Activated CD8-positive, alpha-beta T cell treated with anti-CD3 and anti-CD28 coated beads, Interleukin-2, amount 10 ng/mL, durations not matched to agents 7 days and 5 days (primary cell): ENCODE data around the gene FAM180A. TPM values are rescaled to one million over a fixed set of nuclear protein-coding genes. Genes with fewer than 3 reads are reported as not detected.

ENCODE experiments used
- ATAC-seq: fragments of 150-1000 bp; cut with Tn5 transposase; one replicate; pipeline ENCODE4 v1.10.0; 2021; ENCODE audit warnings: moderate library complexity
- CTCF ChIA-PET: fragments of 350-600 bp; sonication (Branson Sonifier 250); formaldehyde crosslinking; loops from one replicate; lab custom pipeline; 2021; ENCODE audit warnings: antibody characterized with exemption; lab: Charles Lee
- POLR2A ChIA-PET: fragments of 350-600 bp; sonication (Branson Sonifier 250); formaldehyde crosslinking; loops from one replicate; lab custom pipeline; 2021; ENCODE audit warnings: antibody characterized with exemption; lab: Charles Lee
- DNase-seq: peaks from one replicate; pipeline ENCODE4 v3.0.0-alpha.2; 2020
- H3K27ac Mint-ChIP-seq: one replicate; pipeline ENCODE4 v1.8.0; 2021; ENCODE audit warnings: mild to moderate bottlenecking, mixed read lengths
- H3K27me3 Mint-ChIP-seq: one replicate; pipeline ENCODE4 v1.8.0; 2021; ENCODE audit warnings: low read depth, mixed read lengths
- H3K36me3 Mint-ChIP-seq: one replicate; pipeline ENCODE4 v1.8.0; 2021; ENCODE audit warnings: low read depth, mixed read lengths
- H3K4me1 Mint-ChIP-seq: one replicate; pipeline ENCODE4 v1.8.0; 2021; ENCODE audit warnings: low read depth, mixed read lengths
- H3K4me3 Mint-ChIP-seq: one replicate; pipeline ENCODE4 v1.8.0; 2021; ENCODE audit warnings: mild to moderate bottlenecking, mixed read lengths
- H3K9me3 Mint-ChIP-seq: one replicate; pipeline ENCODE4 v1.8.0; 2022; ENCODE audit warnings: mixed read lengths; ENCODE audit not compliant: insufficient read depth
- total RNA-seq, 2 experiments: library from RNA; stranded (reverse); gene quantifications; one replicate each; pipeline ENCODE4 v1.2.3, GENCODE V29; 2021

FAM180A gene
- total RNA-seq, 2 experiments from 2014 or later = not detected

DNA sequence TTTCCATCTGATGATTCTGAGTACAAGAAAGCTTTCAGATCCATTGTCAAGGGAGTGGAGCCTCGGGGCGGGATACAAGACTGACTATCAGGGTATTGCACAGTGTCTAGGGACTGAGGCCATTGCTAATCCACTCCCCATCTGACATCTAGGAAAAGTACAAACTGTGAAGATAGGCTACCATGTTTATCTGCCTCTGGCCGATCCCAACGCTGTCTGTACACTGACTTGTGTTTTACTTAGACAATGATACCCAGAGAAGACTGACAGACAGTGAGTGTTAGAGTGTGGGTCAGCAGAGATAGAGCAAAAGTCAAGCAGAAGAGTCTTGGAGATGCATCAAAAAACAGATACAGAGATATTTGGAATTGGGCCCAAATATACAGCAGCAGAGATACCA, 17.5 kb downstream of the FAM180A start:
- H3K27me3 Mint-ChIP-seq = no peaks in the 10 kb centered on the region
- H3K4me3 Mint-ChIP-seq = no peak overlapping the region
- H3K9me3 Mint-ChIP-seq = no peaks in the 10 kb centered on the region
- no peak overlapping the region for H3K27ac Mint-ChIP-seq
- H3K4me1 Mint-ChIP-seq = no peaks in the 10 kb centered on the region
- no peak for DNase-seq
- no peak for ATAC-seq
- POLR2A ChIA-PET = no interaction called here
- H3K36me3 Mint-ChIP-seq = no peaks in the 10 kb centered on the region
- CTCF ChIA-PET = no interaction called here

DNA sequence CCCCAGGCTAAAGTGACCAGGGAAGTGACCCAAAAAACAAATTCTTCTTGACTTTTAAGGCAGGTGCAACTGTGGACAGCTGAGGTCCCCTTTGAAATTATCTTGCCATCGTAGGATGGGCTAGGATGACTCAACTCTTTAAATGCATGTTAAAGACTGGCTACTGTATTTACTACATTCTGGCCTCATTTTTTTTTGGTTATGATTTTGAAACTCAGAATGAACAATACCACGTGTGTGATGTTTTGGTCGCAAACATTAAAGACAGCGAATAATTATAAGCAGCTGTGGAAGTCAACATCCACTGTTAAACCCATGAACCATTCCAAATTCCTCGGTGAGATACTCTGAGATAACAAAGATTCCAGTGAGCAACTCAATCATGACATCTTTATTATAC, 19.4 kb downstream of the FAM180A start:
- ChIA-PET CTCF (no interaction called here), POLR2A (no interaction called here)
- Mint-ChIP-seq H3K4me3 (no peak overlapping the region), H3K9me3 (no peaks in the 10 kb centered on the region), H3K36me3 (no peaks in the 10 kb centered on the region), H3K27me3 (no peaks in the 10 kb centered on the region), H3K27ac (no peak overlapping the region), H3K4me1 (no peaks in the 10 kb centered on the region)
- ATAC-seq (no peak), DNase-seq (no peak)

DNA sequence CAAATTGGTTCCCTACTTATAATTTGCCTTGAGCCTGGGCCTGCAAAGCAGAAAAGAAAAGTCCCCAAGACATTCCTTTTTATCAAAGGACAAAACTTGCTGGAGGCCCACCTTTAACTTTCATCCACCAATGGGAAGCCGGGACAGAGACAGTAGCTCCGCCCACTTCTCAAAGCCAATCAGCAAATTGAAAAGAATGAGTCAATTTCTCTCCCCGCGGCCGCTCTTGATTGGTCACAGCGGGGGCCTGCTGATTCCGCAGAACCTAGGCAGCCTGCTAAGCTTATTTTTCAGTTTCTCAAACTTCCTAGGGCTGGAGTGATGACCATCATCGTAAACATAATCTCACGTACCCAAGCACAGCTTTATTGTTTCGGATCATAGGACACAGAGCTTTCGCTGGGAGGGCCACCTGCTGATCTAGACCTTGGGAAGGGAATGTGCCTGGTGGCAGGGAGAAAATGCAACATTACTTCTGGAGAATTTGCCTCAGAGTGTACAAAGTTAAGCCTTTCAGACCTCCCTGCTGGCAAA, 20.4 kb downstream of the FAM180A start, which contains the start of gene SLC13A4:
TSS of gene SLC13A4 (minus strand) at position 51 of the 534 bp plus-strand sequence. CDS start 690 bp downstream, outside the sequence.
- H3K9me3 Mint-ChIP-seq = no peaks in the 10 kb centered on the region
- ChIA-PET POLR2A (no interaction called here), CTCF (no interaction called here)
- H3K27ac Mint-ChIP-seq = no peak within 1 kb of the TSS
- no peak within 1 kb of the TSS for H3K4me3 Mint-ChIP-seq
- DNase-seq (no peak), ATAC-seq (no peak)
- no peaks in the 10 kb centered on the region for H3K27me3 Mint-ChIP-seq
- H3K36me3 Mint-ChIP-seq = no peaks in the 10 kb centered on the region
- no peaks in the 10 kb centered on the region for H3K4me1 Mint-ChIP-seq

DNA sequence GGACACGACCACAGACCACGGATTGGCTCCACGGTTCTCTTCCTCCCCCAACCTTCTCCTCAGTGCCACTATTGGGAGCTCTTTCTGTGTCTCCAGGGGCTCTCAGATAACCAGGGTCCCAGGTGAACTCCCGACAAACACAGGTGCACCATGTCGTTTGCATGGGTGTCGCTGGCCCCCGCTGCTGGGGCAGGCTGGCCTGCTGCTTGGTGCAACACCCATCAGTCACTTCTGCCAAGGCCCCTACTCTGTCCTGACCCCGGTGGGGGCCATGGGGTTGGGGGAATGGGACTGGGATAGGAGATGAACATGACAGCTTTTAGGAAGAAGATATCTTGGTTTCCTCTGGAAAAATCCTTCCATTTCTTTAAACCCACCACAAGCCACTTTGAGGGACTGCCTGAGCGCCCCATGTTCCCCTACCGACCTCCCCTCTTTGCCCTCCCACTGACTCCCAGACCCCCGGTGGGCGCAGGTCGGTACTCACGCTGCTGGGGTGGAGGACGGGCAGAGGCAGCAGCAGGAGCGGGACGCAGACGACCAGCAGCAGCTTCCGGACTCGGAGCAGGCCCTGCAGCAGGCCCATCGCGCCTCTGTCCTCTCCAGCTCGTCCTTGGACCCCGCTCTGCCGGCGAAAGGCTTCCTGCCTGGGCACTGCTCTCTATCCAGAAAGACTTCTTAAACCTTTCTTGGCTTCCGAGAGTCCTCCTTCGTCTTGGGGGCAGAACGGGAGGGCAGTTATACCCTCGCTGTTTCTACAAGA, 21.5 kb downstream of the FAM180A start:
- CTCF ChIA-PET = no interaction called here
- DNase-seq = no peak
- no peaks in the 10 kb centered on the region for H3K27me3 Mint-ChIP-seq
- ATAC-seq = no peak
- H3K36me3 Mint-ChIP-seq = no peaks in the 10 kb centered on the region
- POLR2A ChIA-PET = no interaction called here
- H3K4me1 Mint-ChIP-seq = no peaks in the 10 kb centered on the region
- H3K4me3 Mint-ChIP-seq = no peak overlapping the region
- no peaks in the 10 kb centered on the region for H3K9me3 Mint-ChIP-seq
- H3K27ac Mint-ChIP-seq = no peak overlapping the region

DNA sequence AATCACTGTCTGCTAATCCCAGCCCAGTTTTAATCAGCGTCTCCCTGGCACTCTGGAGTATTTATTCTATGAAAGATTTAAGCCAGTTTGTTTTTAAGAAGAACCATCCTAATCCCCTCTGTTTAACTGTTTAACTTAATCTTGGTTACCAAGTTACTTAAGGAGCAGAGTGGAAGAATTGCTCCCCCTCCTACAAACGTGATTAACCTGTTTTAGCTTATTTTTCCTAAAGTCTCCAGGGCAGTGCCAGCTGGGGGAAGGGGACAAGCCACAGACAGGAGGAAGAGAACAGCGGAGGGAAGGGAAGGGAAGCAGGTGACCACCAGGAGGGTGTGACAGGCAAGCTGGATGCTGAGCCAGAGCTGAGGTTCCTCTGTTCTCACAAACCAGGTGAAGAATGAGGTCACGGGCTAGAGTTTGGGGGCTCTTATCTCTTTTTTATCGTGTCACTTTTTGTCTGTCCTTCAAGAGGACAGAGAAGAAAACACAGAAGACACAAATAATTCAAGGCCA, 22.3 kb downstream of the FAM180A start:
- ATAC-seq (no peak), DNase-seq (no peak)
- ChIA-PET CTCF (no interaction called here), POLR2A (no interaction called here)
- Mint-ChIP-seq H3K4me1 (no peaks in the 10 kb centered on the region), H3K27ac (no peak overlapping the region), H3K36me3 (no peaks in the 10 kb centered on the region), H3K9me3 (no peaks in the 10 kb centered on the region), H3K4me3 (no peak overlapping the region), H3K27me3 (no peaks in the 10 kb centered on the region)

DNA sequence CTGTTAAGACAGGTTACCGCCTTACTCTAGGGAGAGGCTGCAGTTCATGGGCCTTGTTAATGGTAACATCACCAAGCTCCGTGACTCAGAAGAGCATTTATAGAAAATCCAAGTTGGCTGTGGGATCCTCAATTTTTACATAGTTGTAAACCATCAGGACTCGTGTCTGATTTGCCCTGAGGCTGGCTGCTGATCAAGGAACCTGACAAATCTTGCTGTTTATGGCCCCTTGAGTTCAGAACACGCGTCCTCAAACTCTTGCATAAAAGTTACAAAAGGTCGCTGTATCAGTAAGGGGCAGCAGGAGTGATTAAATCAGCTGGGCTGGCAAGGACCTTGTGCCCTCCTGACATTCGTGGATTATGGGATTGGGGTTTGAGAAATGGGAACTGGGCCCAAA, 25.2 kb downstream of the FAM180A start:
- no peak for ATAC-seq
- Mint-ChIP-seq H3K36me3 (no peaks in the 10 kb centered on the region), H3K27ac (no peak overlapping the region), H3K4me3 (no peak overlapping the region), H3K9me3 (no peaks in the 10 kb centered on the region), H3K27me3 (peaks cover 7% of the 10 kb centered on the region), H3K4me1 (no peaks in the 10 kb centered on the region)
- CTCF ChIA-PET = interaction anchor here (1.9 kb wide), 1 partner anchor 12 kb away, joined by 6 read pairs; no protein-coding TSS in a partner anchor
- POLR2A ChIA-PET = no interaction called here
- no peak for DNase-seq

DNA sequence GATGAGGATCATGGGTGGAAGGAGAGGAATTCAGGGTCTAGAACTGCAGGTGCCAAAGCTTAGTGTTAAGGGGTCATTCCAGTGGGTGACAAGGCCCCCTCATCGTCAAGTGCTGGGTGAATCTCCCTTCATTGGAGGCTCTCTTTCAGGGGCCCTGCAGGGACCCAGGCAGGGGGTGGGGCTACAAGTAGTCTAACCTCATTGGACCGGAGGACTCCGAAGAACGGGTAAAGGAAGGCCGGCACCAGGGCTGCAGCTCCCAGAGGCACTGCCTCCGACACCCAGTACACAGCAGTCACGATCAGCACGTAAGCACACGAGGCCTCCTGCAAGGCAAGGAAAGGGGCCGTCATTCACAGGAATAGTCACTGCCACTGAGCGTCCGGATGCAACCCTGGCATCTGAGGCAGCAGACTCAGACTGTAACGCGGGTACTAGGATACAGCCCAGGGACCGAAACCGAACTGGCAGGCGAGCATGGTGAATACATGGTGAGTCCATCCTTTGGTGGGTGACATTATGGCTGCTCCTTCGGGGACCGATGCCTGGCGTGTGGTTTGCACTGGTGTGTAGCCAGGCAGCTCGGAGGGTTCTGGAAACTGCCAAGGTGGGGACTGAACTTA, 27.3 kb downstream of the FAM180A start:
- ATAC-seq (no peak), DNase-seq (no peak)
- H3K27me3 Mint-ChIP-seq = peaks cover 14% of the 10 kb centered on the region
- CTCF ChIA-PET = no interaction called here
- no peak overlapping the region for H3K27ac Mint-ChIP-seq
- no peaks in the 10 kb centered on the region for H3K36me3 Mint-ChIP-seq
- POLR2A ChIA-PET = no interaction called here
- H3K4me1 Mint-ChIP-seq = no peaks in the 10 kb centered on the region
- H3K9me3 Mint-ChIP-seq = no peaks in the 10 kb centered on the region
- no peak overlapping the region for H3K4me3 Mint-ChIP-seq

DNA sequence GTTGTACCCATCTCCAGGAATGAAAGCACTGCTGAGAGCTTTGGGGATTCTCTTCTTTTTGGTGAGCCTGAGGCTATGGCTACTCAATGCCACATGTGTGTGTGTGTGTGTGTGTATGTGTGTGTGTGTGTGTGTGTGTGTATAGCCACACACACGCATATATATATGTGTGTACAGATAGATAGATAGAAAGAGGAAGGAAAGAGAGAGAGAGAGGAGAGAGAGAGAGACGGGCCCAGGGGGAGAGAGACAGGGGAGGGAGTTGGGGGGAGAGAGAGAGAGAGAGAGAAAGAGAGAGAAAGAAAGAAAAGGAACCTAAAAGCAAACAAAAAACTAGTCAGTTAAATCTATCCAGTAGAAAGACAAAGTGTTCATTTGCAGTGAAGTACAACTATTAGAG, 28.9 kb downstream of the FAM180A start:
- no peak for DNase-seq
- no peaks in the 10 kb centered on the region for H3K9me3 Mint-ChIP-seq
- CTCF ChIA-PET = no interaction called here
- ATAC-seq = no peak
- no peaks in the 10 kb centered on the region for H3K36me3 Mint-ChIP-seq
- peaks cover 14% of the 10 kb centered on the region for H3K27me3 Mint-ChIP-seq
- POLR2A ChIA-PET = no interaction called here
- H3K4me3 Mint-ChIP-seq = no peak overlapping the region
- H3K4me1 Mint-ChIP-seq = no peaks in the 10 kb centered on the region
- no peak overlapping the region for H3K27ac Mint-ChIP-seq

DNA sequence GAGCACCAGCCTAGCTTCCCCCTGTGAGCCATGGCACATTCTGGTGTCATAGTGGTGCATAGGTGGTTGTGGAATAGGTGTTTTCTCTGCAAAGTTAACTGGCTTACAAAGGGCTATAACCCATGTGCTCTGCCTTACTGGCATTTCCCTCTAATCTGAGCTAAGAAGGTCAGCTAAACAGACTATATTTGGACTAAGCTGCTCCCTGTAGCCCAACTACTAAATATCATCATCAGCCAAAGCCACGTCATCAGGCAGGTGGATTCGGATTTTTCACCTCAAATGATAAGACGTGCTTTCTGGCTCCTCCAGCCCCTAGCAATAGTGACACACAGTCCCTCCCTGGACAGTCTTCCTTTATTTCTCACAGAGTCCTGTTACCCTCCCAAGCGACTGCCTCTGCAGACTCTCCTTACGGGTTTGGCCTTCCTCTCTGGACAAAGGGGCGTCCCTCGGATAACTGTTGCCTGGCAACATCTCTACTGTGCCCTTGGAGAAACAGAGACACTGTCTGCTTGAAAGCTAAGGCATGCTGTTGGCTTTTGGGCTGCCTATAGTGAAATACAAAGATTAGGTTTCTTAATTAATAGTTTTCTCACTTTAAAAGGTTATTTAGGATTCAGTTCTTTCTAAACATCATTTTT, 29.7 kb downstream of the FAM180A start:
- ATAC-seq (no peak), DNase-seq (no peak)
- H3K27ac Mint-ChIP-seq = no peak overlapping the region
- no peaks in the 10 kb centered on the region for H3K4me1 Mint-ChIP-seq
- H3K36me3 Mint-ChIP-seq = no peaks in the 10 kb centered on the region
- ChIA-PET CTCF (no interaction called here), POLR2A (no interaction called here)
- no peaks in the 10 kb centered on the region for H3K9me3 Mint-ChIP-seq
- peaks cover 14% of the 10 kb centered on the region for H3K27me3 Mint-ChIP-seq
- no peak overlapping the region for H3K4me3 Mint-ChIP-seq

DNA sequence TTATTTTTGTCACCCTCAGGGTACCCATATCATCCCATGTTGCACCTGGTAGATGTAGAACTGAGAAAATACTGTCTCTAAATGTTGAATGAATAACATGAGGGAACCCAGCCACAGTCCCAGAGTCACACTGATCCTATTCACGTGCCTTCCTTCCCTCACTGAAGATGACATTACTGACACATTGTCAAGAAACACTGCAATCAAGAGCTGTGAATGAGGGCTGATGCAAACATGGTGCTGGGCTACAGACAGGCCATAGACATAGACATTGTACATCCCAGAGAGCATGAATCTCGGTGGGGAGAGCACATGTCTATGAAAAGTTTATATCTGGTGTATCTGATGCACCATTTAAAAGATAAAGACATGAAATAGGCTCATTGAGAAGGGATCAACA, 30.4 kb downstream of the FAM180A start:
- H3K9me3 Mint-ChIP-seq = no peaks in the 10 kb centered on the region
- DNase-seq (no peak), ATAC-seq (no peak)
- no peaks in the 10 kb centered on the region for H3K4me1 Mint-ChIP-seq
- ChIA-PET POLR2A (no interaction called here), CTCF (no interaction called here)
- H3K27ac Mint-ChIP-seq = no peak overlapping the region
- H3K27me3 Mint-ChIP-seq = peaks cover 14% of the 10 kb centered on the region
- no peak overlapping the region for H3K4me3 Mint-ChIP-seq
- H3K36me3 Mint-ChIP-seq = no peaks in the 10 kb centered on the region

DNA sequence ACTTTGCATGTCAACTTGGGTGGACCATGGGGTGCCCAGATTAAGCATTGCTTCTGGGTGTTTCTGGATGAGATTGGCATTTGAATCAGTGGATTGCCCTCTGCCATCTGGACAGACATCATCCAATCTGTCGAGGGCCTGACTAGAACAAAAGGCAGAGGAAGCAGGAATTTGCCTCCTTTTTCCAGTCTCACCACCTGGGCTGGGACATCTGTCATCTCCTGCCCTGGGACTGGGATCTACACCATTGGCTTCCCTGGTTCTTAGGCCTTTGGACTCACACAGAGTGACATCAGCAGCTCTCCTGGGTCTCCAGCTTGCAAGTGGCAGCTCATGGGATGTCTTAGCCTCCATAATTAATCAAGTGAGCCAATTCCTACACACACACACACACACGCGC, 30.9 kb downstream of the FAM180A start:
- Mint-ChIP-seq H3K36me3 (no peaks in the 10 kb centered on the region), H3K9me3 (no peaks in the 10 kb centered on the region), H3K4me1 (no peaks in the 10 kb centered on the region), H3K27ac (no peak overlapping the region), H3K27me3 (peaks cover 14% of the 10 kb centered on the region), H3K4me3 (no peak overlapping the region)
- DNase-seq = no peak
- CTCF ChIA-PET = no interaction called here
- ATAC-seq = no peak
- POLR2A ChIA-PET = no interaction called here

DNA sequence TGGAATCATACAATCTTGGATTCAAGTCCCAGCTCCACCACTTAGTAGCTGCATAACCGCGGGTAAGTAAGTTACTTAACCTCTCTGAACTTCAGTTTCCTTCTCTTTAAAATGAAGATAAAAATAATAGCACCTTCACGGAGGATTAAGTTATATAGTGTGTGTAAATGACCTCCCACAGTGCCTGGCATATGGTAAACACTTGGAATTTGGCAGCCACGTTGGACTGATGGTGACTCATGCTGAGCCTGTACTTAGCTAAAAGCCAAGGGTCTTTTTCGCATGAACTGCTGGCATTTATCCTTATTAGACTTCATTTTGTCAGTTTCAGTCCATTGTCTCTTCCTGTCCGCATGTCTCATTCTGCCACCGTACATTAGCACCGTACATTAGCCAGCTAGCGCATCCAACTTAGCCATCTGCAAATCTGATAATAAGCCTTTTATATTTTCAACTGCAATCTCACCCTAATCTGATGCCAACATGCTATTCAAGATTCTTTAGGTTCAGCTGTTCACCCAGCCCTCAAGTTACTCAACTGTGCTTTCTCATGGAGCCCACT, 31.9 kb downstream of the FAM180A start:
- Mint-ChIP-seq H3K27me3 (peaks cover 14% of the 10 kb centered on the region), H3K27ac (no peak overlapping the region), H3K4me1 (no peaks in the 10 kb centered on the region), H3K4me3 (no peak overlapping the region), H3K9me3 (no peaks in the 10 kb centered on the region), H3K36me3 (no peaks in the 10 kb centered on the region)
- DNase-seq = no peak
- ATAC-seq = no peak
- ChIA-PET POLR2A (no interaction called here), CTCF (no interaction called here)
